ENCODE data around the gene FRMD6.

Gene FRMD6

DNA sequence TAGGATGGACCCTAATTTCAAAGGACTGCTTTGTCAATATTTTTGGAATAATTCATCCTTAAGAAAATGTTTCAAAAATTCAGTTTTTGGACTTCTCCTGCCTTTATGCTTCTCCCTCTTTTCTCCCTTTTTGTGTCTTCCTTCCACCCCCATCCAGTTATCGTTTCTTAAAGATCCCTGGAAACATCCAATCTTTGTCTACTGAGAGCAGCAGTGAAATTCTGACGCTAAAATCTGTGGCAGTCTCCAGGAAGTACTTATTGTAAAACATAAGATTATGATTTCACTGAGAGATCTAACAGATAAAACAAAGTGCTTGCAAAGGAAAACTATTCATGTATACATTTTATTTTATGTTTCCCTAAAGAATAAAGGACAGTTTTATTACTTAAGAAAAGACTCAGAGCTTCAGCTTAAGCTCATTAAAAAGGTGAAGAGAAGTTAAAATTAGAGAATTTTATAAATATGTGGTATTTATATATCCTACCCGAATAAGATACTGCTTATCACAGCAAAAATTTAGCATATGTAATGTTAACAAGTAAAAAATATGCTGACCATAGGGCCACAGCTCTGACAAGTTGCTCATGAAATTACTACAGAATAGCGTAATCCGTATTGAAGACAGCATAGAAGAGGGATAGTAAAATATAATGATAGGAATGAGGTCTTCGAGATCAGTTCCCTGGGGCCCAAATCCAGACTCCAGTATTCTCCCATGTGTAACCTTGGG lies 6.9 kb downstream of the FRMD6 start:
- ChIA-PET CTCF (no interaction called here), POLR2A (ENCODE audit: low non-redundant PET) (no interaction called here)
- TF ChIP-seq, protein P1, sequence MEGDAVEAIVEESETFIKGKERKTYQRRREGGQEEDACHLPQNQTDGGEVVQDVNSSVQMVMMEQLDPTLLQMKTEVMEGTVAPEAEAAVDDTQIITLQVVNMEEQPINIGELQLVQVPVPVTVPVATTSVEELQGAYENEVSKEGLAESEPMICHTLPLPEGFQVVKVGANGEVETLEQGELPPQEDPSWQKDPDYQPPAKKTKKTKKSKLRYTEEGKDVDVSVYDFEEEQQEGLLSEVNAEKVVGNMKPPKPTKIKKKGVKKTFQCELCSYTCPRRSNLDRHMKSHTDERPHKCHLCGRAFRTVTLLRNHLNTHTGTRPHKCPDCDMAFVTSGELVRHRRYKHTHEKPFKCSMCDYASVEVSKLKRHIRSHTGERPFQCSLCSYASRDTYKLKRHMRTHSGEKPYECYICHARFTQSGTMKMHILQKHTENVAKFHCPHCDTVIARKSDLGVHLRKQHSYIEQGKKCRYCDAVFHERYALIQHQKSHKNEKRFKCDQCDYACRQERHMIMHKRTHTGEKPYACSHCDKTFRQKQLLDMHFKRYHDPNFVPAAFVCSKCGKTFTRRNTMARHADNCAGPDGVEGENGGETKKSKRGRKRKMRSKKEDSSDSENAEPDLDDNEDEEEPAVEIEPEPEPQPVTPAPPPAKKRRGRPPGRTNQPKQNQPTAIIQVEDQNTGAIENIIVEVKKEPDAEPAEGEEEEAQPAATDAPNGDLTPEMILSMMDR (conservative IDR thresholded peaks at IDR 0.05; ENCODE audit: low read depth): no peak
- no peak overlapping the region for H3K27ac ChIP-seq
- no peak for DNase-seq (ENCODE audit: low spot score)

DNA sequence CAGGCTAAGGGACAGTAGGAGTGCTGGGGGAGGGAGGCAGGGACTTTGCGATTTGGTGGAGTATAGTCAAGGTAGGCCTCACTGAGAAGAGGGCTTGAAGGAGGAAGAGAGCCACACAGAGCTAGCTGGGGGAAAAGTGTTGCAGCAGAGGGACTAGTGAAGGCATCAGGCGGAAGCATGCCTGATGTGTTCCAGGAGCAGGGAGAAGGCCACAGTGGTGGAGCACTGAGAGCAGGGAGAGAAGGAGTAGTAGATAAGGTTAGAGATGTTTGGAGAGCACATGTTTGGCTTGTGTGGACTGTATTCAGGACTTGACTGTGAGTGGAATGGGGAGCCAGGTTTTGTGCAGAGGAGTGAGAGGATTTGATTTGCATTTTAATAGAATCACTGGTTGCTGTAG lies 9.0 kb downstream of the FRMD6 start:
- POLR2A ChIA-PET (ENCODE audit: low non-redundant PET): no interaction called here
- TF ChIP-seq, protein P1 (conservative IDR thresholded peaks at IDR 0.05; ENCODE audit: low read depth): no peak
- no peak for DNase-seq (ENCODE audit: low spot score)
- CTCF ChIA-PET: no interaction called here
- no peak overlapping the region for H3K27ac ChIP-seq

DNA sequence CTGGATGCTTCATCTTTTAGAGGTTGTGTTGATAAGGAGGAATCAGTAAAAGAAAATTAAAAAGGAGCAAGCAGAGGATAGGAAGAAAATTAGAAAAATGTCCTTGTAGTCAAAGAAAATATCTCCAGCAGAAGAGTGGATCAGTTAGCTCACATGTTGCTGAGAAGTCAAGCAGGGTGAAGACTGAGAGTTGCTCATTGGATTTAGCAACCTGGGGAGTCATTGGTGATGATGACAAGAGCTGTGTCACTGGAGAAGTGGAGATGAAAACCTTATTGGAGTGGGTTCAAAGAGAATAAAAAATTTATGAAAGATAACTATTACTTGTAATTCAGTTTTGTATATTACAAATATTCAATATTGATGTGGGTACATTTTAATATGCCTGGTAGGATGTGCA lies 9.8 kb downstream of the FRMD6 start:
- H3K27ac ChIP-seq: no peak overlapping the region
- POLR2A ChIA-PET (ENCODE audit: low non-redundant PET): no interaction called here
- CTCF ChIA-PET: no interaction called here
- TF ChIP-seq, protein P1 (conservative IDR thresholded peaks at IDR 0.05; ENCODE audit: low read depth): no peak
- DNase-seq (ENCODE audit: low spot score): no peak

DNA sequence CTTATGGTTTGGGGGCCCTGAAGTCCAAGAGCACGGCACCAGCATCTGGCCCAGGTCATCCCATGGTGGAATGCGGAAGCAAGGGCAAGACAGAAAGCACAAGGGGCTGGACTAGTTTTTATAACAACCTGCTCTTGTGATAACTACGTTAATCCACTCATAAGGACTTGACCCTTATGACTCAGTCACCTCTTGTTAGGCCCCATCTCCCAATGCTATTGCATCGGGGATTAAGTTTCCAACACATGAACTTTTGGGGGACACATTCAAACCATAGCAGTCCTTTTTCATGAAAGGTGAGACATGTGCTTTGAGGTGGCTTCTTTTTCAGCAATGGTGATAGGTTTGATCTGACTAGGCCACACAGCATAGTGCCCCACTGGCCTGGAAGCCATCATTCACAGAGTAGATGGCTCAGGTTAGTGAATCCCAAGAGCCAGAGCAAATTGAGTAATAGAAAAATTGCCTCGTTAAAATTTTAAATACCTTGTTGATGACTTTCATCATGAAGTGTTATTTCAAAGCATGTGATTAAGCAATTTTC lies 12.1 kb downstream of the FRMD6 start:
- no peak for DNase-seq (ENCODE audit: low spot score)
- no peak overlapping the region for H3K27ac ChIP-seq
- ChIA-PET CTCF (interaction anchor here (0.5 kb wide), 1 partner anchor 323 kb away, joined by 5 read pairs; no protein-coding TSS in a partner anchor), POLR2A (ENCODE audit: low non-redundant PET) (no interaction called here)
- TF ChIP-seq, protein P1 (conservative IDR thresholded peaks at IDR 0.05; ENCODE audit: low read depth): no peak

DNA sequence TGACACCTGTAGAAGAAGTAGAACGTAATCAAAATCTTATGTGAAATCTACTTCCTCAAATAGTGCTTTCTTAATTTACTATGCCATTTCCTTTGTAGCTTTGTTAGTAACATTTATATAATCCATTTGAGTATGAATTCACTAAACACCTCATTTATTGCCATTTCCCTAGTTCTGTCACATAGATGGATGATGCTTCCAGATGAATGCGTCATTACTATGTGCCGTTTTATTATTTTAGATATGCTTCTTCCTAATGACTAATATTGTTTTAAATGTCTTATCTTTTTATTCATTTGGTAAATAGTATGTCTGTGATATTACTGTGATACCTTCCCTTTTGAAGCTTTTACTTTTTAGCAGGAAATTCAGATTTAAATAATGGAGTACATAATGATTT lies 14.4 kb downstream of the FRMD6 start:
- TF ChIP-seq, protein P1 (conservative IDR thresholded peaks at IDR 0.05; ENCODE audit: low read depth): no peak
- ChIA-PET POLR2A (ENCODE audit: low non-redundant PET) (no interaction called here), CTCF (no interaction called here)
- H3K27ac ChIP-seq: no peak overlapping the region
- DNase-seq (ENCODE audit: low spot score): no peak

DNA sequence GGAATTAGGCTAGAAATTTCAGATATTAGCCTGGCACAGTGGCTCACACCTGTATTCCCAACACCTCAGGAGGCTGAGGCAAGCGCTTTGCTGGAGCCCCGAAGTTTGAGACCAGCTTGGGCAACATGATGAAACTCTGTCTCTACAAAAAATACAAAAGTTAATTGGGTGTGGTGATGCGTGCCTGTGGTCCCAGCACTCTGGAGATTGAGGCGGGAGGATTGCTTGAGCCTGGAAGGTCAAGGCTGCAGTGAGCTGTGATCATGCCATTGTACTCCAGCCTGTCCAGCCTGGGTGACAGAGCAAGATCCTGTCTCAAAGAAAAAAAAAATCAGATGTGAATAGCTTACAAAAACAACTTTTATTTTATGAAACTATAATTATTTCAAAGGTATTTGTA lies 15.1 kb downstream of the FRMD6 start:
- no peak for DNase-seq (ENCODE audit: low spot score)
- ChIA-PET CTCF (no interaction called here), POLR2A (ENCODE audit: low non-redundant PET) (no interaction called here)
- TF ChIP-seq, protein P1 (conservative IDR thresholded peaks at IDR 0.05; ENCODE audit: low read depth): no peak
- H3K27ac ChIP-seq: no peak overlapping the region

Data from RWPE1 (cell line).